Activated CD4-positive, alpha-beta T cell treated with anti-CD3 and anti-CD28 coated beads for 4 hours (primary cell): ENCODE data around the gene MMP24.
A peak's percentile ranks its signal among the peaks of the same experiment; 100 is the strongest.
"Not testable (repeated sequence)": the region's sequence is repeated elsewhere in the genome, so short reads cannot be mapped to it uniquely, and the experiment has no call there.

Source experiments
- DNase-seq, 2 donors: peaks; one replicate each; pipeline ENCODE4 v3.0.0-alpha.2; 2020

MMP24 gene

DNA sequence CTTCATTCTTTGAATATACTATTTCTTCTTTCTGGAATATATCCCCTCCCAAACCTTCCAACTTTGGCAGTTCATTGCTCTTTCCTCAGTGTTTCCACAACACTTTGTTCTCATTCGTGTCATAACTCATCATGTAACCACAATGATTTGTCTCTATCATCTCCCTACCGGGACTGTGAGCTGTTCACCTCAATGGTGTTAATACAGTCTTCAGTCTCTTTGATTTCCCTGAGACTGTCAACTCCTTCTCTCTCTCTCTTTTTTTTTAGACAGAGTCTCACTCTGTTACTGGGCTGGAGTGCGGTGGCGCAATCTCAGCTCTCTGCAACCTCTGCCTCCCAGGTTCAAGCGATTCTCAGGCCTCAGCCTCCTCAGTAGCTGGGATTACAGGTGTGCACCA lies 2.5 kb upstream of the MMP24 start:
- no peak for DNase-seq

GRCh38 chr20:35224536-35224935 lies 2.0 kb upstream of the MMP24 start:
- no peak for DNase-seq

DNA sequence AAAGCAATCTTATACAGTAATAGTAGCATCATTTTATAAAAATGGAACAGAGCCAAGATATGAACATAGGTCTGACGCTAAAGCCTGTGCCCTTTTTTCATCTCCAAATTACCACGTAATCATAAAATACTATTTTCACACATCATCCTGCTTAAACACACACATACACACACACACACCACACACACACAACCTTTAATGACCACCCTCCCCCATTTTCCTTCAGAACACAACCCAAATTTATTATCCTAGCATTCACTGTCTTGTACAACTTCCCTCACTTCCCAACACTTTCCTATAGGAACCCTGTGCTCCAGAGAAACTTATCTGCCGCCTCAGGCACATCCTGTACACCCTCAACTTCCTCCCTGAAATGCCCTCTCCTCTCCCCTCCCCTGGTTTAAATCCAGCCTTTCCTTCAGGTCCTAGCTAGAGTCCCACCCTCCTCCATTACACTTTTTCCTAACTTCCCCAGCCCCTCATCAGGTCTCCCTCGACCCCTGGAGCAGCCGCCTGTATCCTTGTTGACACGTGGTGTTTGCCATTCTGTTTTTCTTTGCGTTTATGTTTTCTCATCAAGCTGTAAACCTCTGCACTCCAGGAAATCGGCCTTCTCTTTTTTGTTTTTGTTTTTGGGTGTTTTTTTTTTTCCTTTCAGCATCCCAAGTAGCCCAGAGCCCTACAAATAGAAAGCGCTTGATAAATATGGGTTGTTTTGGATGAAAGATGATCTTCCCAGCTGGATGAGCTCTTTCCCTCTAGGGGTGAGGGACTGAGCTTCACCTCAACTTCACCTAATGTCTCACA lies 968 bp upstream of the MMP24 start:
- no peak for DNase-seq

- DNase-seq: peak; percentile 15 to 23
Observed at GRCh38 chr20:35226884-35227681, 593 bp downstream of the MMP24 start.

DNA sequence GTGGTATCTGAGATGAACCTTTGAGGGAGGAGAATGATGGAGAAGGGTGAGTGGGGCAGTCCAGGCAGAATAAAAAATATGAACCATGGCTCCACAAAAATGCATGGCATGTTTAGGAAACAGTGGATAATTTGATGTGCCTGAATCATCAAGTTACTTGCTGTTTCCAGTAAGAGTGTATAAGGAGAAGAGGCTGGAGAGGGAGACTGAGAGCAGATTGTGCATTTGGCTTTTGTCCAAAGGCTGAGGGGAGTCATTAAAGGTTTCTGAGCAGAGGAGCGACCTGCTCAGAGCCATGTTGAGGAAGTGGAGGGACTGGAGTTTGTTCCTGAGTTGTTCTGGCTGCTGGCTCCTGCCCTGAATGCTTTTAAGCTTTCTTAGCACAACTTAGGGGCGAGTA lies 6.1 kb downstream of the MMP24 start:
- no peak for DNase-seq

GRCh38 chr20:35235881-35236280 lies 9.4 kb downstream of the MMP24 start:
- DNase-seq: no peak

- DNase-seq: no peak
Observed at GRCh38 chr20:35237486-35237885, 11.0 kb downstream of the MMP24 start.

- no peak for DNase-seq
Observed at GRCh38 chr20:35238170-35238569, 11.7 kb downstream of the MMP24 start.

GRCh38 chr20:35238735-35239134 lies 12.2 kb downstream of the MMP24 start:
- no peak for DNase-seq

GRCh38 chr20:35240083-35240810 lies 13.8 kb downstream of the MMP24 start:
- no peak for DNase-seq

DNA sequence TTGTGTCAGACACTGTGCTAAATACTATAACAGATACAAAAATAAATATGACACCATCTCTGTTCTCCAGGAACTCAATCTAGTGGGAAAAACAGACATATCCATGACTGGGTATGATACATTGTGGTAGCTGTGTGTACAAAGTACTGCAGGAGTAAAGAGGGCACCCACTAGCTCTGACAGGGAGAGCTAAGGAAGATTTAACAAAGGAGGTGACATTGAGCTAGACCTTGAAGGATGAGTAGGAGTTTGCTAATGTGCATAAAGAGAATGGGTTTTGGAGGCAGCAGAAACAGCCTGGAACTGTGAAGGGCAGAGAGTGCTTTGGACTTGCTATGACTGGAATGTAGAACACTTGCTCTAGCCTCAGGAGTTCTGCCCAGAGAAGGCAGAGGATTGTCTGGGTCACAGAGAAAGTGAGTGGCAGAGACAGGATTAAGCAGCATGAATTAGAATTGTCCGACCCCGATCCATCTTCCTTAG lies 14.4 kb downstream of the MMP24 start:
- no peak for DNase-seq

- DNase-seq: no peak
Observed at GRCh38 chr20:35243317-35243716, 16.8 kb downstream of the MMP24 start.

GRCh38 chr20:35243986-35244385 lies 17.5 kb downstream of the MMP24 start:
- no peak for DNase-seq

- DNase-seq: no peak
Observed at GRCh38 chr20:35246723-35247122, 20.2 kb downstream of the MMP24 start.

GRCh38 chr20:35248641-35249475 lies 22.4 kb downstream of the MMP24 start:
- no peak for DNase-seq

DNA sequence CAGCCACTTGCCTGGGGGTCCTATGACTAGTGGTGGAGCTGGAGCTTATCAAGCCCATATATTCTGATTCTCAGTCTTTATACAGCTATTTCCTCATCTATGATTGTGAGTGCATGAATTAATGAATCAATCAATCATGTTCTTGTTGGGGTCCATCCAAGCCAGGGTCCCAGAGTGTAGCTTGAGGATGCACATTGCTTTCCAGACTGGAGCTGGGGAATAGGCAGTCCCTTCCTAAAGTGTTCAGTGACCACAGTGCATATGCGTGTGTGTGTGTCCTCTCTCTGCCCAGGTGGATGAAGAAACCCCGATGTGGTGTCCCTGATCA lies 25.1 kb downstream of the MMP24 start:
- DNase-seq: no peak

DNA sequence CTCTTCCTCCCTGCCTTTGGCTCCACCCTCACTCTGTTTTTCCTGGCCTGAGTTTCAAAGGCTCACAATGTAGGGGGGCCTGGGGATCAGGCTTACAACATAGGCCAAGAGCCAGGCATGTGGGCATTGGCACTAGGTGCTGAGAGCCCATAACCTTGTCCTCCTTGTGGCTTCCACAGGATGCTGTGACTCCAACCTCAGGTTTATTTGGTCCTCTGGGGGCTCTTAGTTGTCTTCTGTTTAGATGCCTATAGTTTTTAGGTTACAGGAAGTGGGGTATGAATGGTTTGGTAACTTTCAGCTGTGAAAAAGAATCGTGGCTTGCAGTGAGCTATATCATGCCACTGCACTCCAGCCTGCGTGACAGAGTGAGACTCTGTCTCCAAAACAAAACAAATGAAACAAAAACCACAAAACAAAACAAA lies 25.6 kb downstream of the MMP24 start:
- DNase-seq: no peak

- not testable (repeated sequence) for DNase-seq
Observed at GRCh38 chr20:35252598-35252997, 26.1 kb downstream of the MMP24 start.

DNA sequence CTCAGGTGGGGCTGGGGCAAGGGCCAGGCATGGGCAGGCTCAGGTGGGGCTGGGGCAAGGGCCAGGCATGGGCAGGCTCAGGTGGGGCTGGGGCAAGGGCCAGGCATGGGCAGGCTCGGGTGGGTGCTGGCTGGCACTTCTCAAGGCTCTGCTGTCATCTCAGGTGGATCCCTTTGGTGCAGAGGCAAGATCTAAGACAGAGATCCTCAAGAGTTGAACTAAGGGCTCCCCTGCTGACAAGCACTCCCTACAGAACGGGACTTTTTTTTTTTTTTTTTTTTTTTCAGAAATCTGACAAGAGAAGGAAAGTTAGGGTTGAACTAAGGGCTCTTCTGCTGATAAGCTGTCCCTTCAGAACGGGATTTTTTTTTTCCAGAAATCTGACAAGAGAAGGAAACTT lies 26.5 kb downstream of the MMP24 start:
- no peak for DNase-seq

GRCh38 chr20:35254448-35254999 lies 28.0 kb downstream of the MMP24 start:
- DNase-seq: no peak

DNA sequence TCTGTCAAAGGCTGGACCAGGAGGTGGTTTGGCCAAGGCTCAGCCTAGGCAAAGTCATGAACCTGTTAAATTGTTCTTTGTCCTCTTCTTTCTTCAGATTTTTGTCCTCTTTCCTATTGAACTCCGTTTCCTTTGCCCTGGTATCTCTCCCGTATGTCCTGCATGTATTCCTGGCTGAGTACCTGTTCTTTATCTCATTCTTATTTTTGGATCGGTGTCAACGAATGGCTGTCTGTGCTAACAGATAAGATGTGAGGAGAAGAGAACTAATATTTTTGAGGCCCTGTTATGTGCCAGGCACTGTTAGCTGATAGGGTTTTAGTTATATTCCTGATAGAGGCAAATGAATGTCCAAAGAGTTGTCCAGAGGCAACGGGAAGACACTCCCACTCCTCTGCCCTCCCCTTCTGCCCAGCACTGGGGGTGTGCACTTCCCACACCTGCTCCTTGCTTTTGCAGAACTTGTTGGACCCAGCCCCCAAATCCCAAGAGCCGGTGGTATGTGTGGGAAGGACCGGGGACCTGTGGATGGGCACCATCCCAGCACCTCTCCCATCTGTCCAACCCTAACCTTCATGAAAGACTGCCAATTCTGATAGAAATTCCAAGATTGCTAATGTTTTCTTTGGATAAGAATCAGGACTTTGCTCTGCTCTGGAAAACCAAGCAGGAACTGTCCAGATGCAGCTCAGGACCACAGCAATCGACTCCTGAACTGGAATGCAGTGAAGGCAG lies 30.9 kb downstream of the MMP24 start:
- no peak for DNase-seq

- DNase-seq: no peak
Observed at GRCh38 chr20:35260426-35260825, 33.9 kb downstream of the MMP24 start.
